Embryonic facial prominence (tissue), 1 donor: ENCODE data around the gene TET3.

ENCODE experiments used
- DNase-seq: peaks from one replicate; pipeline ENCODE4 v3.0.0-alpha.2; 2016; ENCODE audit errors: extremely low spot score

Gene TET3

GRCh38 chr2:74033375-74033774 is 48.7 kb downstream of the TET3 start:
- DNase-seq, result no peak
